Mesothelial cell of epicardium (in vitro differentiated cells): Measurements from ENCODE around the gene SPPL2C. TPM values are rescaled to one million over a fixed set of nuclear protein-coding genes. Genes with fewer than 3 reads are reported as not detected.

Experiments used
- DNase-seq, 2 experiments: peaks; one replicate each; pipeline ENCODE4 v3.0.0; 2021; ENCODE audit warnings: low spot score in 2 of 2; ENCODE audit not compliant: unreplicated experiment in 2 of 2
- H3K27ac Mint-ChIP-seq: 2 replicates; pipeline ENCODE4 v1.8.0; 2021; ENCODE audit warnings: mixed read lengths
- H3K27me3 Mint-ChIP-seq: 2 replicates; pipeline ENCODE4 v1.8.0; 2021; ENCODE audit warnings: low read depth, mixed read lengths
- H3K36me3 Mint-ChIP-seq: 2 replicates; pipeline ENCODE4 v1.8.0; 2021; ENCODE audit warnings: mixed read lengths
- H3K4me1 Mint-ChIP-seq: 2 replicates; pipeline ENCODE4 v1.8.0; 2021; ENCODE audit warnings: mixed read lengths
- H3K4me3 Mint-ChIP-seq: 2 replicates; pipeline ENCODE4 v1.8.0; 2021; ENCODE audit warnings: mild to moderate bottlenecking, moderate library complexity, mixed read lengths
- H3K9me3 Mint-ChIP-seq: 2 replicates; pipeline ENCODE4 v1.8.0; 2021; ENCODE audit warnings: mixed read lengths
- total RNA-seq: library from RNA; stranded (reverse); gene quantifications from 3 replicates; pipeline ENCODE4 v1.2.1, GENCODE V29; 2021
- TF ChIP-seq, protein P1 (sequence below): fragments of 200-600 bp; sonication (generic); IDR thresholded peaks from one replicate; pipeline ENCODE4 v1.5.0; 2021; ENCODE audit warnings: antibody characterized with exemption; ENCODE audit not compliant: unreplicated experiment

SPPL2C gene
- total RNA-seq, 1 donor from 2014 or later = not detected

GRCh38 chr17:45895304-45895968 is 50.8 kb downstream of the SPPL2C start:
- DNase-seq = peak in 1 of 2 experiments; percentile 53
- peaks cover 74% of the 10 kb centered on the region for H3K27me3 Mint-ChIP-seq
- no peaks in the 10 kb centered on the region for H3K9me3 Mint-ChIP-seq
- H3K27ac Mint-ChIP-seq = no peak overlapping the region
- H3K4me1 Mint-ChIP-seq = peaks cover 13% of the 10 kb centered on the region
- H3K36me3 Mint-ChIP-seq = no peaks in the 10 kb centered on the region
- peak overlapping the region; percentile 72 for H3K4me3 Mint-ChIP-seq
- TF ChIP-seq, protein P1, sequence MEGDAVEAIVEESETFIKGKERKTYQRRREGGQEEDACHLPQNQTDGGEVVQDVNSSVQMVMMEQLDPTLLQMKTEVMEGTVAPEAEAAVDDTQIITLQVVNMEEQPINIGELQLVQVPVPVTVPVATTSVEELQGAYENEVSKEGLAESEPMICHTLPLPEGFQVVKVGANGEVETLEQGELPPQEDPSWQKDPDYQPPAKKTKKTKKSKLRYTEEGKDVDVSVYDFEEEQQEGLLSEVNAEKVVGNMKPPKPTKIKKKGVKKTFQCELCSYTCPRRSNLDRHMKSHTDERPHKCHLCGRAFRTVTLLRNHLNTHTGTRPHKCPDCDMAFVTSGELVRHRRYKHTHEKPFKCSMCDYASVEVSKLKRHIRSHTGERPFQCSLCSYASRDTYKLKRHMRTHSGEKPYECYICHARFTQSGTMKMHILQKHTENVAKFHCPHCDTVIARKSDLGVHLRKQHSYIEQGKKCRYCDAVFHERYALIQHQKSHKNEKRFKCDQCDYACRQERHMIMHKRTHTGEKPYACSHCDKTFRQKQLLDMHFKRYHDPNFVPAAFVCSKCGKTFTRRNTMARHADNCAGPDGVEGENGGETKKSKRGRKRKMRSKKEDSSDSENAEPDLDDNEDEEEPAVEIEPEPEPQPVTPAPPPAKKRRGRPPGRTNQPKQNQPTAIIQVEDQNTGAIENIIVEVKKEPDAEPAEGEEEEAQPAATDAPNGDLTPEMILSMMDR = no peak

DNA sequence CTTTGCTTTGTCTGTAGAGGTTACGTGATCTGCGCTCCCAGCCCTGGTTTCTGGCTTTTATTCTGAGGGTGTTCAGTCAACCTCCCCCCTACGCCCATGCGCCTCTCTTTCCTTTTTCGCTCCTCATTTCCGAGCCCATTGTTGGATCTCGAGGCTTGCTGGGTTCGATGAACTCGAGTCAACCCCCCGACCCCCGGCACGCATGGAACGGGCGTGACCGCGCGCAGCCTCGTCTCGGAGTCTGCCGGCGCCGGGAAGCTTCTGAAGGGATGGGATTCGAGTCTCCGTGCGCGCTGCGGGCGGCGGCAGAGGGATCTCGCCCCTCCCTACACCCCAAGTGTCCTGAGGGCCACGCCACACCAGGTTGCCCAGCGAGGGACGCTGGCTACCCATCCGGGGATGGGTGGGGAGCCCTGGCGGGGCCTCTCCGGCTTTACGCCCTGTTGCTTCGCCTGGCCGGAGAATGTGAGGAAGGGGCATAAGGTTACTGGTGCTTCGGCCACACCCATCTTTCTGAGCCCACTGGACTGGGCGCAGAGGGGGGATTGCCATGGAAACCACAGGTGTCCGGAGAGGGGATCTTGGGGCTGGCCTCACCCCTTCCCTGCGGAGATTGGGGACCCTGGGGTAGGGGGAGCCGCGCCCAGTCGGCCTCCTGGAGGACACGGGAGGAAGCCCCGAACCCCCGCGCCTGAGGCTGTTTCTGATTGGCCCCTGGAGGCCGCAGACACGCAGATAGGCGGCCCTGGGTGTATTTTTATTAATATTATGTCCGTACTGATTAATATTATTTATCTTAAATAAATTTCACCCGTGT is 51.5 kb downstream of the SPPL2C start:
- DNase-seq = no peak
- H3K36me3 Mint-ChIP-seq = no peaks in the 10 kb centered on the region
- H3K27me3 Mint-ChIP-seq = peaks cover 76% of the 10 kb centered on the region
- peaks cover 13% of the 10 kb centered on the region for H3K4me1 Mint-ChIP-seq
- H3K27ac Mint-ChIP-seq = no peak overlapping the region
- no peaks in the 10 kb centered on the region for H3K9me3 Mint-ChIP-seq
- TF ChIP-seq, protein P1 = no peak
- peak overlapping the region; percentile 61 for H3K4me3 Mint-ChIP-seq

Other genes with a start within 250 kb of the SPPL2C start
- 0.27 to 0.36 TPM (median 0.31 TPM) in 3 replicates for gene CRHR1, start 60.6 kb upstream of the SPPL2C start, total RNA-seq
- gene MAPT, start 49.7 kb downstream of the SPPL2C start, total RNA-seq = 2.5 to 3.1 TPM (median 2.8 TPM) in 3 replicates
- gene STH, start 154.4 kb downstream of the SPPL2C start, total RNA-seq = not detected in 3 replicates